ENCODE data around the gene SEL1L2. TPM values are rescaled to one million over a fixed set of nuclear protein-coding genes. Genes with fewer than 3 reads are reported as not detected.

Gene SEL1L2
- not detected in 2 replicates for total RNA-seq (2011; cell fraction: chromatin; rRNA removed; ENCODE audit: low replicate concordance)
- total RNA-seq (2011; cell fraction: nucleolus; rRNA removed) = not detected in 2 replicates
- not detected in 2 replicates for total RNA-seq (2011; cell fraction: nucleoplasm; rRNA removed)
- total RNA-seq (2014; rRNA removed) (not detected in 2 replicates), total RNA-seq (2014; rRNA removed; fragmentation: Illumina TruSeq; extraction: Trizol) (not detected in 2 replicates), total RNA-seq (2015; rRNA removed; fragmentation: Illumina TruSeq; extraction: Trizol) (not detected in 2 replicates), total RNA-seq (2021) (not detected in 2 replicates), polyA plus RNA-seq (2011; rRNA removed) (not detected in 2 replicates), polyA plus RNA-seq (2014; fragmentation: Illumina TruSeq; extraction: Trizol) (not detected in 2 replicates), polyA plus RNA-seq (2014; fragmentation: Nextera tagmentation; extraction: Ambion mirVana) (not detected), polyA plus RNA-seq (2014; rRNA removed) (not detected in 2 replicates), polyA minus RNA-seq (2011; rRNA and poly(A)+ RNA removed) (not detected in 2 replicates), Bru-seq, nascent RNA (percentile 2 among the genes with signal in this experiment), BruChase-seq, experiment 1, labeled RNA remaining after a 2-hour chase (not detected), BruChase-seq, experiment 2, labeled RNA remaining after a 6-hour chase (percentile 0 among the genes with signal in this experiment)
- not detected in 2 replicates for polyA plus RNA-seq (2011; cell fraction: cytosol; rRNA removed)
- polyA plus RNA-seq (2011; cell fraction: nucleus; rRNA removed) = not detected in 2 replicates
- polyA plus RNA-seq (2012) = not detected in 2 replicates
- not detected in 2 replicates for polyA minus RNA-seq (2011; cell fraction: cytosol; rRNA and poly(A)+ RNA removed)
- polyA minus RNA-seq (2011; cell fraction: nucleus; rRNA and poly(A)+ RNA removed) = not detected in 2 replicates
- long read RNA-seq, experiment 1 = 0 reads
- long read RNA-seq, experiment 2 = 0 reads
- long read RNA-seq, experiment 3 = 0 reads

GRCh38 chr20:13990465-13990864 lies at the start of gene SEL1L2:
Gene SEL1L2 (minus strand): TSS chr20:13990614. CDS start chr20:13990534, 80 bp downstream.
- Histone ChIP-seq H3K9me3 (replicated peaks; ENCODE audit: control insufficient read depth, insufficient read depth, low read depth, low read length) (no peaks in the 10 kb centered on the region), H2AFZ (ENCODE audit: low read depth, low read length) (no peak within 1 kb of the TSS), H3K9me1 (ENCODE audit: control insufficient read depth, insufficient read depth, low read length) (no peaks in the 10 kb centered on the region), H3K79me2 (ENCODE audit: control insufficient read depth, insufficient read depth, low read length) (no peaks in the 10 kb centered on the region), H3K27ac (ENCODE audit: extremely low read depth, low read depth, low read length) (no peak within 1 kb of the TSS), H3K4me1 (replicated peaks in 1 of 2; ENCODE audit: control insufficient read depth in 2 of 2, insufficient read depth in 2 of 2, low read length in 2 of 2) (no peaks in the 10 kb centered on the region), H4K20me1 (replicated peaks; ENCODE audit: control insufficient read depth, insufficient read depth, low read length) (no peaks in the 10 kb centered on the region), H3K36me3 (ENCODE audit: control insufficient read depth, insufficient read depth, low read length) (no peaks in the 10 kb centered on the region), H3K4me2 (ENCODE audit: insufficient read depth, low read length) (no peak within 1 kb of the TSS), H3K9ac (ENCODE audit: insufficient read depth in 1 of 2, low read depth in 2 of 2, low read length in 2 of 2) (no peak within 1 kb of the TSS), H3K4me3 (no peak within 1 kb of the TSS), H3K27me3 (ENCODE audit: control insufficient read depth in 2 of 2, insufficient read depth in 2 of 2, low read length in 2 of 2) (no peaks in the 10 kb centered on the region)
- 3% methylated on average over 5 of the region's 5 CpGs for WGBS (ENCODE audit: insufficient coverage, low coverage, missing lambda C conversion rate)
- in situ Hi-C loops (cut with MboI) (no loop called here), intact Hi-C loops (cut with micrococcal nuclease) (no loop called here)
- ATAC-seq (no peak), DNase-seq (ENCODE audit: extremely low read depth in 1 of 4, low spot score in 3 of 4) (peak in 1 of 4 experiments; percentile 3), FAIRE-seq (no peak)
- BruUV-seq (replicated peaks) = no TSS peak
- TF ChIP-seq MYC (IDR thresholded peaks at IDR 0.05; ENCODE audit: low read depth, low read length) = no peak
- TF ChIP-seq MYC (CRISPR knock-in tag; IDR thresholded peaks at IDR 0.05; ENCODE audit: borderline replicate concordance, low read depth) = no peak
- peak; percentile 44 for TF ChIP-seq RFX1 (IDR thresholded peaks at IDR 0.05)
- ChIA-PET CTCF (ENCODE audit: low intra/inter-chr PET ratio) (no interaction called here), POLR2A (no interaction called here)

Data from K562 (cell line).